Activated CD8-positive, alpha-beta memory T cell treated with anti-CD3 and anti-CD28 coated beads, Interleukin-2, amount 10 ng/mL, durations not matched to agents 7 days and 5 days (primary cell): ENCODE data around the gene IRAK1. TPM values are rescaled to one million over a fixed set of nuclear protein-coding genes. Genes with fewer than 3 reads are reported as not detected.

ENCODE experiments used
- ATAC-seq: fragments of 150-1000 bp; cut with Tn5 transposase; one replicate; pipeline ENCODE4 v1.10.0; 2021; ENCODE audit warnings: moderate library complexity
- CTCF ChIA-PET: fragments of 350-600 bp; sonication (Branson Sonifier 250); formaldehyde crosslinking; loops from one replicate; lab custom pipeline; 2021; ENCODE audit warnings: antibody characterized with exemption; lab: Charles Lee
- DNase-seq: peaks from one replicate; pipeline ENCODE4 v3.0.0-alpha.2; 2020
- H3K27ac Mint-ChIP-seq: one replicate; pipeline ENCODE4 v1.8.0; 2021; ENCODE audit warnings: mild to moderate bottlenecking, mixed read lengths
- H3K27me3 Mint-ChIP-seq: one replicate; pipeline ENCODE4 v1.8.0; 2021; ENCODE audit warnings: mixed read lengths
- H3K36me3 Mint-ChIP-seq: one replicate; pipeline ENCODE4 v1.8.0; 2021; ENCODE audit warnings: mild to moderate bottlenecking, mixed read lengths
- H3K4me1 Mint-ChIP-seq: one replicate; pipeline ENCODE4 v1.8.0; 2021; ENCODE audit warnings: mixed read lengths
- H3K4me3 Mint-ChIP-seq: one replicate; pipeline ENCODE4 v1.8.0; 2021; ENCODE audit warnings: mild to moderate bottlenecking, moderate library complexity, mixed read lengths
- H3K9me3 Mint-ChIP-seq: one replicate; pipeline ENCODE4 v1.8.0; 2022; ENCODE audit warnings: low read depth, mixed read lengths
- microRNA-seq: library from miRNA; unstranded; fragments of <30 nt; microRNA quantifications from one replicate; pipeline ENCODE4 v1.2.0, GENCODE V29; 2022
- total RNA-seq, 2 experiments: library from RNA; stranded (reverse); gene quantifications; one replicate each; pipeline ENCODE4 v1.2.3, GENCODE V29; 2021

IRAK1 gene
- total RNA-seq, 2 experiments from 2014 or later = 127 to 148 TPM

GRCh38 chrX:153967536-153968224, 52.0 kb downstream of the IRAK1 start:
- CTCF ChIA-PET = interaction anchor here (1.7 to 7.2 kb wide), 5 partner anchors 14 to 204 kb away, joined by 5 to 52 read pairs (median 11); partner anchors contain the start of gene ARHGAP4
- Mint-ChIP-seq H3K4me3 (peak overlapping the region; percentile 95), H3K36me3 (peaks cover 20% of the 10 kb centered on the region), H3K27me3 (no peaks in the 10 kb centered on the region), H3K4me1 (peaks cover 25% of the 10 kb centered on the region), H3K9me3 (no peaks in the 10 kb centered on the region), H3K27ac (peak overlapping the region; percentile 100)
- peak; percentile 72 for DNase-seq
- ATAC-seq = peak; percentile 9

- CTCF ChIA-PET = interaction anchor here (1.8 to 7.2 kb wide), 4 partner anchors 14 to 204 kb away, joined by 5 to 52 read pairs (median 30); partner anchors contain the start of gene ARHGAP4
- Mint-ChIP-seq H3K27ac (peak overlapping the region; percentile 100), H3K4me3 (peak overlapping the region; percentile 95), H3K36me3 (peaks cover 20% of the 10 kb centered on the region), H3K4me1 (peaks cover 25% of the 10 kb centered on the region), H3K27me3 (no peaks in the 10 kb centered on the region), H3K9me3 (no peaks in the 10 kb centered on the region)
- DNase-seq (peak; percentile 64), ATAC-seq (peak; percentile 2)
Measured at GRCh38 chrX:153966841-153967535, 52.7 kb downstream of the IRAK1 start.

GRCh38 chrX:153966283-153966688, 53.4 kb downstream of the IRAK1 start:
- Mint-ChIP-seq H3K27ac (peak overlapping the region; percentile 100), H3K36me3 (peaks cover 20% of the 10 kb centered on the region), H3K27me3 (no peaks in the 10 kb centered on the region)

GRCh38 chrX:153965406-153965805, 54.3 kb downstream of the IRAK1 start:
- no peaks in the 10 kb centered on the region for H3K9me3 Mint-ChIP-seq
- DNase-seq (no peak), ATAC-seq (no peak)
- CTCF ChIA-PET = interaction anchor here (7.2 kb wide), 1 partner anchor 17 kb away, joined by 52 read pairs; no protein-coding TSS in a partner anchor
- no peaks in the 10 kb centered on the region for H3K27me3 Mint-ChIP-seq
- H3K4me3 Mint-ChIP-seq = no peak overlapping the region
- H3K27ac Mint-ChIP-seq = peak overlapping the region; percentile 100
- H3K36me3 Mint-ChIP-seq = peaks cover 23% of the 10 kb centered on the region
- peaks cover 25% of the 10 kb centered on the region for H3K4me1 Mint-ChIP-seq

More at GRCh38 chrX:153966283-153966688, 53.4 kb downstream of the IRAK1 start:
- DNase-seq = no peak
- ATAC-seq = no peak
- CTCF ChIA-PET = interaction anchor here (2.8 to 7.2 kb wide), 3 partner anchors 14 to 41 kb away, joined by 11 to 52 read pairs (median 49); partner anchors contain the start of gene ARHGAP4
- Mint-ChIP-seq H3K9me3 (no peaks in the 10 kb centered on the region), H3K4me1 (peaks cover 25% of the 10 kb centered on the region), H3K4me3 (peak overlapping the region; percentile 95)

- Mint-ChIP-seq H3K4me1 (peaks cover 25% of the 10 kb centered on the region), H3K27me3 (no peaks in the 10 kb centered on the region), H3K27ac (no peak overlapping the region), H3K36me3 (peaks cover 20% of the 10 kb centered on the region), H3K9me3 (no peaks in the 10 kb centered on the region), H3K4me3 (no peak overlapping the region)
- CTCF ChIA-PET = interaction anchor here (7.2 kb wide), 1 partner anchor 16 kb away, joined by 52 read pairs; no protein-coding TSS in a partner anchor
- no peak for ATAC-seq
- DNase-seq = no peak
Measured at GRCh38 chrX:153964105-153964504, 55.6 kb downstream of the IRAK1 start.

GRCh38 chrX:153963546-153963945, 56.2 kb downstream of the IRAK1 start:
- CTCF ChIA-PET = interaction anchor here (7.2 kb wide), 1 partner anchor 15 kb away, joined by 52 read pairs; no protein-coding TSS in a partner anchor
- no peaks in the 10 kb centered on the region for H3K27me3 Mint-ChIP-seq
- ATAC-seq (no peak), DNase-seq (no peak)
- no peak overlapping the region for H3K4me3 Mint-ChIP-seq
- peaks cover 18% of the 10 kb centered on the region for H3K36me3 Mint-ChIP-seq
- H3K9me3 Mint-ChIP-seq = no peaks in the 10 kb centered on the region
- H3K4me1 Mint-ChIP-seq = peaks cover 25% of the 10 kb centered on the region
- no peak overlapping the region for H3K27ac Mint-ChIP-seq

GRCh38 chrX:153961292-153961691, 58.4 kb downstream of the IRAK1 start:
- no peak overlapping the region for H3K4me3 Mint-ChIP-seq
- no peaks in the 10 kb centered on the region for H3K9me3 Mint-ChIP-seq
- peak overlapping the region; percentile 5 for H3K27ac Mint-ChIP-seq
- CTCF ChIA-PET = no interaction called here
- no peaks in the 10 kb centered on the region for H3K27me3 Mint-ChIP-seq
- DNase-seq (no peak), ATAC-seq (no peak)
- peaks cover 12% of the 10 kb centered on the region for H3K4me1 Mint-ChIP-seq
- H3K36me3 Mint-ChIP-seq = peaks cover 10% of the 10 kb centered on the region

- ATAC-seq (no peak), DNase-seq (no peak)
- H3K4me3 Mint-ChIP-seq = no peak overlapping the region
- CTCF ChIA-PET = no interaction called here
- H3K27ac Mint-ChIP-seq = peak overlapping the region; percentile 5
- no peaks in the 10 kb centered on the region for H3K27me3 Mint-ChIP-seq
- H3K4me1 Mint-ChIP-seq = peaks cover 7% of the 10 kb centered on the region
- H3K9me3 Mint-ChIP-seq = no peaks in the 10 kb centered on the region
- H3K36me3 Mint-ChIP-seq = peaks cover 10% of the 10 kb centered on the region
Measured at GRCh38 chrX:153960786-153961185, 58.9 kb downstream of the IRAK1 start.

Small RNA genes lying within 50 kb of the gene (microRNA-seq; reads per million reads assigned to microRNA genes)
- gene MIR3202-1 (not detected), gene MIR3202-2 (not detected), gene MIR718 (not detected)

Other genes with a start within 250 kb of the IRAK1 start
- gene SRPK3, start 238.9 kb downstream of the IRAK1 start, total RNA-seq = not detected
- gene IDH3G, start 225.5 kb downstream of the IRAK1 start, total RNA-seq = 10 to 100 TPM; 69.4 to 72.0 TPM
- 100 to 1,000 TPM; 190 to 191 TPM for gene SSR4, start 225.2 kb downstream of the IRAK1 start, total RNA-seq
- gene PDZD4, start 189.4 kb downstream of the IRAK1 start, total RNA-seq = under 1 TPM; 0.07 to 0.12 TPM
- 1 to 10 TPM; 3.6 to 4.9 TPM for gene L1CAM, start 133.7 kb downstream of the IRAK1 start, total RNA-seq
- gene AVPR2, start 115.2 kb downstream of the IRAK1 start, total RNA-seq = not detected
- gene ARHGAP4, start 93.6 kb downstream of the IRAK1 start, total RNA-seq = 100 to 1,000 TPM; 188 to 300 TPM
- 100 to 1,000 TPM in 1 of 2 experiments, 10 to 100 TPM in 1; 92.8 to 115 TPM for gene NAA10, start 84.9 kb downstream of the IRAK1 start, total RNA-seq
- gene RENBP, start 75.3 kb downstream of the IRAK1 start, total RNA-seq = 1 to 10 TPM; 6.8 to 7.5 TPM
- 100 to 1,000 TPM; 136 to 138 TPM for gene HCFC1, start 48.1 kb downstream of the IRAK1 start, total RNA-seq
- 10 to 100 TPM in 1 of 2 experiments, 1 to 10 TPM in 1; 8.6 to 10.7 TPM for gene TMEM187, start 47.1 kb downstream of the IRAK1 start, total RNA-seq
- 10 to 100 TPM; 81.1 to 84.5 TPM for gene MECP2, start 77.8 kb upstream of the IRAK1 start, total RNA-seq
- gene OPN1LW, start 124.3 kb upstream of the IRAK1 start, total RNA-seq = not detected
- gene OPN1MW, start 162.7 kb upstream of the IRAK1 start, total RNA-seq = not detected
- gene OPN1MW2, start 199.9 kb upstream of the IRAK1 start, total RNA-seq = not detected
- not detected for gene OPN1MW3, start 237.7 kb upstream of the IRAK1 start, total RNA-seq